GM23338 (cell line): ENCODE measurements around the gene LCN10. TPM values are rescaled to one million over a fixed set of nuclear protein-coding genes. Genes with fewer than 3 reads are reported as not detected.

ENCODE experiments used
- ATAC-seq: fragments of 200-7000 bp; cut with Tn5 transposase; 3 replicates; pipeline ENCODE4 v1.9.1; 2020
- DNase-seq: peaks from one replicate; pipeline ENCODE4 v3.0.0-alpha.2; 2015; ENCODE audit warnings: low spot score
- H2AFZ ChIP-seq: fragments of 200-600 bp; sonication (generic); 2 replicates; pipeline ENCODE4 v1.8.0; 2016; ENCODE audit warnings: antibody characterized with exemption, mild to moderate bottlenecking, moderate library complexity
- H3F3A ChIP-seq: fragments of 200-600 bp; sonication (generic); replicated peaks from 2 replicates; pipeline ENCODE4 v1.8.0; 2017; ENCODE audit warnings: antibody characterized with exemption, mixed run types, low read depth
- H3K27ac ChIP-seq: fragments of 200-600 bp; sonication (generic); 2 replicates; pipeline ENCODE4 v1.6.1; 2016; ENCODE audit warnings: low read depth
- H3K27me3 ChIP-seq: fragments of 200-600 bp; sonication (generic); 2 replicates; pipeline ENCODE4 v1.8.0; 2016; ENCODE audit warnings: mild to moderate bottlenecking, mixed run types, moderate library complexity; ENCODE audit not compliant: insufficient read depth
- H3K36me3 ChIP-seq: fragments of 200-600 bp; sonication (generic); 2 replicates; pipeline ENCODE4 v1.8.0; 2016; ENCODE audit warnings: mild to moderate bottlenecking; ENCODE audit not compliant: insufficient read depth
- H3K4me1 ChIP-seq: fragments of 200-600 bp; sonication (generic); 2 replicates; pipeline ENCODE4 v1.8.0; 2016; ENCODE audit warnings: mild to moderate bottlenecking, moderate library complexity; ENCODE audit not compliant: insufficient read depth
- H3K4me2 ChIP-seq: fragments of 200-600 bp; sonication (generic); 2 replicates; pipeline ENCODE4 v1.7.1; 2017; ENCODE audit warnings: mixed run types
- H3K4me3 ChIP-seq: fragments of 200-600 bp; sonication (generic); 2 replicates; pipeline ENCODE4 v1.6.1; 2016; ENCODE audit warnings: mixed run types
- H3K79me2 ChIP-seq: fragments of 200-600 bp; sonication (generic); replicated peaks from 2 replicates; pipeline ENCODE4 v1.8.0; 2017; ENCODE audit warnings: mild to moderate bottlenecking; ENCODE audit not compliant: insufficient read depth
- H3K9me2 ChIP-seq: fragments of 200-600 bp; sonication (generic); 2 replicates; pipeline ENCODE4 v1.8.0; 2017; ENCODE audit not compliant: insufficient read depth
- H4K20me1 ChIP-seq: fragments of 200-600 bp; sonication (generic); replicated peaks from 2 replicates; pipeline ENCODE4 v1.8.0; 2017; ENCODE audit warnings: mild to moderate bottlenecking; ENCODE audit not compliant: insufficient read depth
- H3K27ac Mint-ChIP-seq: 2 replicates; pipeline ENCODE4 v1.8.0; 2020; ENCODE audit warnings: inconsistent platforms, mild to moderate bottlenecking, moderate library complexity, mixed read lengths
- H3K27me3 Mint-ChIP-seq: 3 replicates; pipeline ENCODE4 v1.8.0; 2022; ENCODE audit warnings: low read depth, mild to moderate bottlenecking, moderate library complexity, mixed read lengths, inconsistent platforms; ENCODE audit not compliant: insufficient read depth, poor library complexity
- H3K36me3 Mint-ChIP-seq: 3 replicates; pipeline ENCODE4 v1.8.0; 2021; ENCODE audit warnings: low read depth, mild to moderate bottlenecking, inconsistent platforms, moderate library complexity, mixed read lengths
- H3K4me1 Mint-ChIP-seq: 3 replicates; pipeline ENCODE4 v1.8.0; 2020; ENCODE audit warnings: mild to moderate bottlenecking, inconsistent platforms, mixed read lengths
- H3K4me3 Mint-ChIP-seq: 3 replicates; pipeline ENCODE4 v1.8.0; 2021; ENCODE audit warnings: moderate library complexity, mild to moderate bottlenecking, inconsistent platforms, mixed read lengths
- H3K9me3 Mint-ChIP-seq: 3 replicates; pipeline ENCODE4 v1.8.0; 2020; ENCODE audit warnings: moderate library complexity, mild to moderate bottlenecking, inconsistent platforms, mixed read lengths
- CREB1 ChIP-seq: fragments of 250-450 bp; sonication (Bioruptor Pico); IDR thresholded peaks from 2 replicates; pipeline ENCODE4 v1.5.0; 2020; ENCODE audit warnings: low read depth, mild to moderate bottlenecking, moderate library complexity
- EZH2 ChIP-seq: fragments of 200-600 bp; sonication (generic); IDR thresholded peaks from one replicate; pipeline ENCODE4 v1.8.0; 2017; ENCODE audit warnings: antibody characterized with exemption, mild to moderate bottlenecking, low read depth; ENCODE audit not compliant: unreplicated experiment
- EZH2phosphoT487 ChIP-seq: fragments of 200-600 bp; sonication (generic); IDR thresholded peaks from one replicate; pipeline ENCODE4 v1.8.1; 2018; ENCODE audit warnings: antibody characterized with exemption; ENCODE audit not compliant: unreplicated experiment
- JUNB ChIP-seq: IDR thresholded peaks from one replicate; pipeline ENCODE4 v1.6.1; 2016; ENCODE audit warnings: antibody characterized with exemption; ENCODE audit not compliant: unreplicated experiment
- NANOG ChIP-seq: IDR thresholded peaks from 2 replicates; pipeline ENCODE4 v1.6.1; 2016; ENCODE audit warnings: antibody characterized with exemption, borderline replicate concordance
- STAT1 ChIP-seq: IDR thresholded peaks from one replicate; pipeline ENCODE4 v1.6.1; 2016; ENCODE audit warnings: antibody characterized with exemption; ENCODE audit not compliant: unreplicated experiment
- ZNF114 ChIP-seq: fragments of 250-450 bp; sonication (Bioruptor Pico); IDR thresholded peaks from 2 replicates; pipeline ENCODE4 v1.5.0; 2020; ENCODE audit warnings: mild to moderate bottlenecking, moderate library complexity
- ZNF331 ChIP-seq: fragments of 250-450 bp; sonication (Bioruptor Pico); IDR thresholded peaks from 2 replicates; pipeline ENCODE4 v1.5.0; 2020; ENCODE audit warnings: low read depth, mild to moderate bottlenecking, moderate library complexity
- ZNF462 ChIP-seq: fragments of 250-450 bp; sonication (Bioruptor Pico); IDR thresholded peaks from 2 replicates; pipeline ENCODE4 v1.5.0; 2020; ENCODE audit warnings: mild to moderate bottlenecking, moderate library complexity
- polyA plus RNA-seq: library from polyadenylated mRNA; unstranded; fragments of >200 nt; fragmentation: Nextera tagmentation; extraction: Ambion mirVana; gene quantifications from 2 replicates; pipeline ENCODE4 v1.2.1, GENCODE V29; 2016
- total RNA-seq: library from RNA; depleted of rRNA; stranded (reverse); fragments of >200 nt; shearing (Covaris generic); gene quantifications from 2 replicates; pipeline ENCODE4 v1.2.3, GENCODE V29; 2014
- TF ChIP-seq, protein P1 (sequence below): IDR thresholded peaks from 2 replicates; pipeline ENCODE4 v1.6.1; 2016; ENCODE audit warnings: antibody characterized with exemption

The LCN10 gene
- total and polyA plus RNA-seq, 2 experiments from 2014 or later = 0.45 to 0.74 TPM

DNA sequence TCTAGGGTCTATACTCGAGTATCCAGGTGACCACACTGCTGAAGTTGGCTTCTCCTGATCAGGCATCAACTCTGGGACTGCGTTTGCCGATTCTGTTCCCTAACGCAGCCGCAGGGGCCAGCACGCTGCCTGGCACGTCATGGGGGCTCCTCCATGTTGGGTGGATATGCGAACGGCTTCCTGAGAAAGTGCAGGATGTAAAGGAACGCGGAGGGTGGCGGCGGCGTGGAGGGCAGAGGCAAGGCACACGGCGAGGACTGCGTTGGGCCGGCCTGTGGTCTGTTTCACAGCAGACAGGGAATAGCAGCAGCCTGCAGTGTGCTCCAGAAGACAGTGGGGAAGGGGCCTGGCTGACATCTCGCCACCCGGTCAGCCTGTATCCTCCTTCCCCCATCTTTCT, 3.8 kb downstream of the LCN10 start (continued):
- TF ChIP-seq ZNF462 (CRISPR knock-in tag) (no peak), ZNF331 (CRISPR knock-in tag) (no peak), ZNF114 (CRISPR knock-in tag) (no peak), EZH2phosphoT487 (no peak), STAT1 (no peak), NANOG (no peak), EZH2 (no peak), JUNB (no peak)
- TF ChIP-seq, protein P1, sequence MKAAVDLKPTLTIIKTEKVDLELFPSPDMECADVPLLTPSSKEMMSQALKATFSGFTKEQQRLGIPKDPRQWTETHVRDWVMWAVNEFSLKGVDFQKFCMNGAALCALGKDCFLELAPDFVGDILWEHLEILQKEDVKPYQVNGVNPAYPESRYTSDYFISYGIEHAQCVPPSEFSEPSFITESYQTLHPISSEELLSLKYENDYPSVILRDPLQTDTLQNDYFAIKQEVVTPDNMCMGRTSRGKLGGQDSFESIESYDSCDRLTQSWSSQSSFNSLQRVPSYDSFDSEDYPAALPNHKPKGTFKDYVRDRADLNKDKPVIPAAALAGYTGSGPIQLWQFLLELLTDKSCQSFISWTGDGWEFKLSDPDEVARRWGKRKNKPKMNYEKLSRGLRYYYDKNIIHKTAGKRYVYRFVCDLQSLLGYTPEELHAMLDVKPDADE = no peak

- Histone ChIP-seq H3K4me1 (no peaks in the 10 kb centered on the region), H4K20me1 (no peaks in the 10 kb centered on the region), H3K4me3 (no peak overlapping the region), H3K9me2 (no peaks in the 10 kb centered on the region), H3F3A (no peaks in the 10 kb centered on the region), H3K79me2 (no peaks in the 10 kb centered on the region), H2AFZ (no peak overlapping the region), H3K27ac (no peak overlapping the region), H3K4me2 (no peak overlapping the region), H3K36me3 (no peaks in the 10 kb centered on the region), H3K27me3 (no peaks in the 10 kb centered on the region)
- Mint-ChIP-seq H3K27ac (no peak overlapping the region), H3K4me1 (no peaks in the 10 kb centered on the region; the same call in 2 of the 3 replicates), H3K36me3 (no peaks in the 10 kb centered on the region), H3K27me3 (peaks cover 20% of the 10 kb centered on the region), H3K9me3 (no peaks in the 10 kb centered on the region; the same call in 1 of the 3 replicates), H3K4me3 (no peak overlapping the region)
- no peak for DNase-seq
- ATAC-seq = no peak
- TF ChIP-seq CREB1 (CRISPR knock-in tag) (no peak), ZNF114 (CRISPR knock-in tag) (no peak), ZNF331 (CRISPR knock-in tag) (no peak), JUNB (no peak), EZH2phosphoT487 (no peak)
- TF ChIP-seq, protein P1 = no peak
Observed at GRCh38 chr9:136735812-136736480, 6.8 kb downstream of the LCN10 start.
